Forelimb muscle (tissue), 1 donor: ENCODE results near the gene ZBTB16. TPM values are rescaled to one million over a fixed set of nuclear protein-coding genes. Genes with fewer than 3 reads are reported as not detected.

Experiments
- DNase-seq: peaks from one replicate; pipeline ENCODE4 v3.0.0-alpha.2; 2013; ENCODE audit warnings: low read depth
- polyA plus RNA-seq: library from polyadenylated mRNA; unstranded; fragments of 120-200 nt; gene quantifications from one replicate; pipeline ENCODE4 v1.2.1, GENCODE V29; 2013; ENCODE audit not compliant: insufficient read length

Gene ZBTB16
- polyA plus RNA-seq, 1 donor = 5.3 TPM

DNA sequence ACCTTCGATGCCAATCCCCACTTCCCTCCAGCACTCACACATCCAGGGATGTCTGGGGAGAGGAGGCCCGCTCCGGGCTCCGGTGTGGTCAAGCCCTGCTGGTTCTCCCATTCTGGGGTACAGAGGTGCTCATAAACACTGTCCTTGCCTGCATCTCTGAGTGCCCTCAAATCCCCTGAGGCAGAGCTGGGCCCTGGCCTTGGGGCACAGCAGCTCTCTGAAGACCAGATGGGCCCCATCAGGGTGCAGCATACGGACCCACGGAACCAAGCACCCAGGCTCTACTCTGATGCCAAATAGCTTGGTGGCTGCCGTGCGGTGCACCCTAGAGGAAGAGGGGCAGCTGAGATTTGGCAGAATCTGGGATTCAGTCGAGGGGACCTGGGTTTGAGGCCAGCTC, 201.0 kb downstream of the ZBTB16 start:
- DNase-seq = no peak

DNA sequence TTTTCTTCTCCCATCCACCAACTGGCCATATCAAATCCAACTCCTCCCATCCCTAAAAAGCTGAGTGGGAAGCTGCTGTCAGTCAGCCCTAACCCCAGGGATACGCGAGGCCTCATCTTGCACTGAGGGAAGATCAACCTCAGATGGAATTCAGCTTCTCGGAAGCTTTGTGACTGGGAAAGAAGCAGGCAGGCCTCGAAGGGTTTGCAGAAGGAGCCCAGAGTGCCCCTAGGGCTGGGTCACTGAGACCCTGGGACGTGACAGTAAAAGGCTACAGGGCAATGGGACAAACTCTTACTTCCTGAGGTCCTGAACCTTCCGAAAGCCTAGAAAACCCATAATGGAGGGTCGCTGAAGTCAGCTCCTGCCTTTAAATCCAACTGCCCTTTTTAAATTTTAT, 202.3 kb downstream of the ZBTB16 start:
- no peak for DNase-seq

GRCh38 chr11:114262681-114263512, 203.4 kb downstream of the ZBTB16 start:
- DNase-seq = no peak

DNA sequence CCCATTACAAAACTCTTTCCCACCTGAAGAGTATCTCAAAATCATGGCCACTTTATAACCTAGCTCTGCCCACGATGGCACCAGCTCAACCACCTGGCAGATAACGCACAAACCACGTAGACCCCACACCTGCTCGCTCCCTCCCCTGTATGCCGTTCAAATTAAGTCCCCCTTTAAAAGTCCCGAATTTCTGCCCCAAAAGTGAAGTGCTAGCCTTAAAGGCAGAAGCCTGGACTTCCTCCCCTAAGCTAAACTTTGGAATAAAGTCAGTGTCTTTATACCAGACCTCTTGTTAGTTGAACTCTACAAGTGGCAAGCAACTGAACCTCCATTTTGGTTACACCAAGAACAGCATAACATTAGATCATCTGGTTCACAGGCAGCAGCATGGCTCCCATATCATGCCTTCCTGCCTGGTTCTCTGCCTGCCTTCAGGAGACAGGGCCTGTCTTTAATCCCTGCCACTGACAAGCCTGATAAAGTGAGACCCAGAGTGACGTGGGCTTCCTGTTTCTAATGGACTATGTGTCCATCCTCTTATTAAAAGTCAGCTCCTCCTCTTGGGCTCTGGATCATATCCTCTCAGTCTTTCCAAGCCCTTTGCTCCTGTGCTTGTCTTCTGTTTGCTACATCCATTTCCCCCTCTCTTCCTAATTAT, 204.1 kb downstream of the ZBTB16 start:
- no peak for DNase-seq

DNA sequence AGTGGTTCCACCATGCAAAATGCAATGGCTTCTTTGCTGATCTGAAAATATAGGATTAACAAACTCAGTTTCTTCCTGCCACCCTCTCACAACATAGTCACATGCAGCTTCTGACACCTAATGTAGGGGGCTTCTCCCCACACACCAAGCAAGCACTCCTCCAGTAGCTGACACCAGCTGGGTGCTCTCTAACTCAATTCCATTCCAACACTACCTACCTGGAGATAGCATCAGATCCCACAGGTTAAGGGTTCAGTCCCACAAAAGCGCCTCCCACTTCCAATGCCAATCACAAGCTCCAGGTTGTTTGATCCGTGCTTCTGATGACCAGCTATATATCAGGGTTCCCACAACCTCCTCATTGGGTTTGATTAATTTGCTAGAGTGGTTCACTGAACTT, 204.9 kb downstream of the ZBTB16 start:
- DNase-seq = no peak

GRCh38 chr11:114265122-114265878, 205.8 kb downstream of the ZBTB16 start:
- no peak for DNase-seq

- no peak for DNase-seq
These were observed 210.0 kb downstream of the ZBTB16 start for GRCh38 chr11:114269498-114269897.

- no peak for DNase-seq
These were observed 211.2 kb downstream of the ZBTB16 start for GRCh38 chr11:114270531-114271270.

DNA sequence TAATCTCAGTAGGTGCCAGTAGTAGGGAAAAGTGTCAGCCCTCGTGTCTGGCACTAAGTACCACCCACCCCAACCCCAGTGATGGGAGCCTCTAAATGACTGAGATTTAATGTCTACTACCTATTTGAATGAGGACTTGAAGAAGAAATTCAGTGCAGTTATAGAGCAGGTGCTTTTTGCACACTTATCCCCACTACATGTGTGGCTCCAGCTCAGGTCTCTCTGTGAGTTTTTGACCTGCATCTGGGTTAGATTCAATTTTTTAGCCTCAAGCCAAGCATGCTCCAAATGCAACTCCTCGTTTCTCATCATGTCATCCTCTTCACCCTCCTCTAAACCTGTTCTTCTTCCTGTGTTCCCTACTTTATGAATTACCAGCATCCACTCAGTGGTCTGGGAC, 211.8 kb downstream of the ZBTB16 start:
- no peak for DNase-seq

DNA sequence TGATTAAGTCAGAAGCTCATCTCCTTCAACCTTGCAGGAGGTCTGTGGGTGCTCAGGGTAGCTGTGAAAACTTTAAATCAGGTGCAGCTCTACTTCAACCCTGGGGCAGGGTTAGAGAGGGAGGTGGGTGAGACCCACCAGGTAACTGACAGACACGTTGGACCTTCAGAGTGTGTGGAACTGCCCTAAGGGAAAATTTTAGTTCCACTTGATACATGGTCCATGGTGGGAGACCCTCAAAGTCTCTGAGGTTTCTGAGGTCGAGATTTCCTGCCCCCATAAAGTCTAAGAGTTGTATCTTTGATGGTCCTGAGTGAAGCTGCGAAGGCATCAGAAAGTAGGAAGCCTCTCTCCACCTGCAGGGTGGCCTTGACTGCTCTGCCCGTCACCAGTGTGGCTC, 212.8 kb downstream of the ZBTB16 start:
- no peak for DNase-seq

GRCh38 chr11:114273071-114273470, 213.6 kb downstream of the ZBTB16 start:
- no peak for DNase-seq

GRCh38 chr11:114273890-114274635, 214.6 kb downstream of the ZBTB16 start:
- no peak for DNase-seq

DNA sequence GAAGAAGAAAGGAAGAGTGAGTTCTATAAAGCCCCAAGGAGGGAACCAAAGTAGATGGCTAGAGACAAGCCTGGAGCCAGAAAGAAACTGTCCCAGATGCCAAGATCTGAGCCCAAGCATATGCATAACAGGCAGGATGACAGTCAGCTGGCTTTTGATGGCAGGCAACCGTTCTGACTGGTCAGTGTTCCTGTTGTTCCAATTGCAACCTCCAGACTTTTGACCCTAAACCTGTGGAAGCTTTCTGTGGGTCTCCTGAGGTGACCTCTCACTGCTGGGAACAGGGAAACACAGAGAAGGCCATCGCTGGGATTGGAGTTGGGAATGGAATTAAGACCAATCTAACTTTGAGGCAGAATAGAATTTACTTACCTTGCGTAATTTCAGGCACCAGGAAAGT, 215.1 kb downstream of the ZBTB16 start:
- no peak for DNase-seq

DNA sequence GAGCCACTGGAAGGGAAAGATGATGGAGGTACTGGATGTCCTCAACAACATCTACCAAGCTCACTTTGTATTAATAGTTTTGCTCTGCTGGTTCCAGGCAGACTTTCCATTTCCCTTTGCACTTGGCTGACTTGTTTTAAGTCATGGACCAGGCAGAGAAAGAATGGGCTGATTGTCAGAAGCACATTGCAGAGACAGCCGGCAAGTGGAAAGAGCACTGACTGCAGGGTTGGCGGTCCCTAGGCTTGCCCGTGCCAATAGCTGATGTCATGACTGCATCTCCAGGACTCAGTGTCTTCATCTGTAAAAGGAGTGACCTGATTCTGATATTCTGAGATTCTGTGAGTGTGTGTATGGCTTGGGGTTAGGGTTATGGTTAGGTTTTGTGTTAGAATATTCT, 215.8 kb downstream of the ZBTB16 start:
- no peak for DNase-seq

DNA sequence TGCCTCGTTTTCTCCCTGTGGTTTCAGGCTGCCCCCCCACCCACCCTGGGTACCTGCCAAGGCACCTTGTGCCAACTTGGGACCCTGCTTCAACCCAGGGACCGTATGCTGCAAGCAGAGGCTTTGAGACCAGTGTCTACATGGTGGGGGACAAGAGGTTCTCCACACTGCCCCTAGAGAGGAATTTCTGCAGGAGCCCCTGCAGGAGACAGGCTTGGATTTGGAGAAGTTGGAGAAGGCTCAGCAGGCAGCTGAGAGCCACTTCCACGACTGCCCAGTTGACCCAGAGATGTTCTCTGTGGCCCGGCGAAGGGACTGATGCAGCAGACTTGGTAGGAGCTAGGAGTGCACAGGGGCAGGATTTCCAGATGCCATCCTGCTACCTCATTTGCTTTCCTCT, 216.6 kb downstream of the ZBTB16 start:
- DNase-seq = no peak

DNA sequence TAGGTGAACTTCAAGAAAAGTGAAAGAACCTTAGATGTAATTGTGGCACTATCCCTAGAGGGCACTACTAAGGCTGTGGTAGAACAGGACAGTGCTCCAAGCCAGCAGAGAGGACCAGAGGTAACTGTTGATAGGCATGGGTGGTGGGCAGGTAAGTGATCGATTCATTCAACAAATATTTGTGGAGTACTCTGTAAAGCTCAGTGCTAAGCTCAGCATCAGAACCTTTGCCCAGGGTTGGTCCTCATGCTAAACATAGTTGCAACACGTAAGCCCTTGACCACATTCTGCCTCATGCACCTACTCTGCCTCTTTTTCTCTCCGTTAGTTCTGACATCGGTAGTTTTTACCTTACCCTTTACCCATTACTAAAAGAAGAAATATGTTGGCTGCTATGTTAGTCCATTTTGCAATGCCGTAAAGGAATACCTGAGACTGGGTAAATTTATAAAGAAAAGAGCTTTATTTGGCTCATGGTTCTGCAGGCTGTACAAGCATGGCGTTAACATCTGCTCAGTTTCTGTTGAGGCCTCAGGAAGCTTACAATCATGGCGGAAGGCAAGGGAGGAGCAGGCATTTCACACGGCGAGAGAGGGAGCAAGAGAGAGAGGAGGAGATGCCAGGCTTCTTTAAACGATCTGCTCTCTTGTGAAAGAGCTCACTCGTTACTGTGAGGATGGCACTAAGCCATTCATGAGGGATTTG, 218.3 kb downstream of the ZBTB16 start:
- no peak for DNase-seq

DNA sequence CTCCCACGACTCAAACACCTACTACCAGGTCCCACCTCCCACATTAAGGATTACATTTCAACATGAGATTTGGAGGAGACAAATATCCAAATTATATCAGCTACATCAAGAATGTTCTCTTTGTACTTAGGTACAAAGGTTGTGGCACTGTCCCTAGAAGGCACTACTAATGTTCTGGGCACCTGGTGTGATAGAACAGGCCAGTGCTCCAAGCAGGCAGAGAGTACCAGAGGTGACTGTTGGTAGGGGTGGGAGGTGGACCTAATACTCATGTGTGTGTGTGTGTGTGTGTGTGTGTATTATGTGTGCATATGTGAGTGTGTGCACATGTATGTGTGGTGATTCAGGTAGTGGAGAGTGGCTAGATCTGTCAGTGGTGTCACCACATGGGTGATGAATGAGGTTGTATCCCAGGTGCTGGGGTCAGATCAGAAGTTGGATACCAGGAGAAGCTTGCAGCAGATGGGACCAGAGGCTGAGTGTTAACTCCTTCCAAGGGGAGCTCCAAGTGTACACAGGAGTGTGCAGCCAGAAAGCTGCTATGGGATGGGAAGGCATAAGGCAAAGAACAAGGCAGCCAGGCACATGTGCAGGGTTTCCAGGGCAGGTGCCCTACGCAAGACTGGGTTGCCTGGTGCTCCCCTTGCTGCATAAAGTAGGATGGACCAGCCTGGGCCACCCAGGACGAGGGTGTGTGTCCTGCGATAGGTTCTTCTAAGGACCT, 219.0 kb downstream of the ZBTB16 start:
- no peak for DNase-seq

DNA sequence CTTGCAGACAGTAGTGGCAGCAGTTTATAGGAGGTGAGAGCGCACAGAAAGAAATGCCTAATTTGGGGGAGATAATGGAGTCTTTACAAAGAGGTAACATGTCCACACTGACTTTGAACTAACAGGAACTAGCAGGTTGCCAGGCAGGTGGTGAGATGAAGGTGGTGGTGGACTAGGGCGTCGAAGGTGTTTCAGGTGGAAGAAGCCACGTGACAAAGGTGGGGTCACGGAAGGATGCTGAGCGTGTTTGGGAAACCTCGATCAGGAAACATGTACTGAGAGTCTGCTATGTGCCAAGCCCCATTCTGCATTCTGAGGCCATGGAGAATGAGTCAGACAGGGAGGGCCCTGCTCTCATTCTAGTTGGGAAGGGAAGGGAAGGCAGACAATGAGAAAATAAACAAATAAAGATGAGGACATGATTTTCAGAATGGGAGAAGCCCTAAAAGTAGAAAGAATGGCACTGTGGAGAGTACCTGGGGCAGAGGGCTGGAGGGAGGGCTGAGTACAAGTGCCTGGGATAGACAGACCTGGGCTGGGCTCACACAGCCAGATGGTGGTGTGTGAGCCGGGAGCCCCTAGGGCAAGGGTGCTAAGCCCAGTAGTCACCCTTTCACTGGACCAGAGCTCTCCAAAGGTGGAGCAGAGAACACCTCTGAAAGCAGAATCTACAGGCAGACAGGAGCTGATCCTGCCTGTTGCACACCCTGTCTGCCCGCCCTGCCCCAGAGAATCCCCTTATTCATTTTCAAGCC, 220.5 kb downstream of the ZBTB16 start:
- DNase-seq = no peak

- DNase-seq = no peak
These were observed 221.2 kb downstream of the ZBTB16 start for GRCh38 chr11:114280696-114281095.
